Stomach (tissue), 4 donors: ENCODE results near the gene TMEM178B.

Experiments used
- CTCF ChIP-seq, 7 experiments: fragments of 450-650 bp in 4 of 7; fragments of 200-600 bp in 3 of 7; sonication (generic) in 3 of 7; IDR thresholded peaks; one replicate each; pipeline ENCODE4 v1.5.1; 2016 to 2019; ENCODE audit warnings: antibody characterized with exemption in 7 of 7, control low read depth in 2 of 7, mild to moderate bottlenecking in 1 of 7
- EP300 ChIP-seq: sonication (generic); formaldehyde crosslinking; IDR thresholded peaks from one replicate; pipeline ENCODE4 v1.6.1; 2017; ENCODE audit warnings: antibody characterized with exemption
- POLR2A ChIP-seq, 4 donors: fragments of 450-650 bp; IDR thresholded peaks; one replicate each; pipeline ENCODE4 v1.6.1; 2016; ENCODE audit warnings: antibody characterized with exemption in 4 of 4, control low read depth in 2 of 4, mild to moderate bottlenecking in 1 of 4, moderate library complexity in 1 of 4

- TF ChIP-seq CTCF (IDR thresholded peaks at IDR 0.05) (no peak), EP300 (no peak), POLR2A (IDR thresholded peaks at IDR 0.05) (no peak)
These were observed 421.2 kb downstream of the TMEM178B start for GRCh38 chr7:141495057-141495456.
